Measurements from ENCODE around the gene BCDIN3D. TPM values are rescaled to one million over a fixed set of nuclear protein-coding genes. Genes with fewer than 3 reads are reported as not detected.
"Not testable (repeated sequence)": the region's sequence is repeated elsewhere in the genome, so short reads cannot be mapped to it uniquely, and the experiment has no call there.

BCDIN3D gene
- total and polyA plus RNA-seq, 2 experiments from 2014 or later, result 3.5 to 5.6 TPM

DNA sequence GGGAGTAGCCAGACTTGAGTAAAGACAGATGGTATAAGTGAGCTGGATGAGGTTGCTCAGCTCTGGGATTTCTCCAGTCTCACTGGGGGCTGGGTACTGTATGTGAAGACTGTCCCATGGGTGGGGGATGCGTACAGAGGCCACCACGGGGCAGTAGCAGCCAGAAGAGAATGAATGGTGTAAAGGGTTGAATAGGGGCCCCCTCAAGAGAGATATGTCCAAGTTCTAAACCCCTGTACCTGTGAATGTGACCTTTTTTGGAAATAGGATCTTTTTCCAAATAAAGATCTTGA, 21.8 kb upstream of the BCDIN3D start:
- WGBS (ENCODE audit: low lambda C conversion rate, missing lambda C conversion rate), result 70% methylated on average over 2 of the region's 2 CpGs

DNA sequence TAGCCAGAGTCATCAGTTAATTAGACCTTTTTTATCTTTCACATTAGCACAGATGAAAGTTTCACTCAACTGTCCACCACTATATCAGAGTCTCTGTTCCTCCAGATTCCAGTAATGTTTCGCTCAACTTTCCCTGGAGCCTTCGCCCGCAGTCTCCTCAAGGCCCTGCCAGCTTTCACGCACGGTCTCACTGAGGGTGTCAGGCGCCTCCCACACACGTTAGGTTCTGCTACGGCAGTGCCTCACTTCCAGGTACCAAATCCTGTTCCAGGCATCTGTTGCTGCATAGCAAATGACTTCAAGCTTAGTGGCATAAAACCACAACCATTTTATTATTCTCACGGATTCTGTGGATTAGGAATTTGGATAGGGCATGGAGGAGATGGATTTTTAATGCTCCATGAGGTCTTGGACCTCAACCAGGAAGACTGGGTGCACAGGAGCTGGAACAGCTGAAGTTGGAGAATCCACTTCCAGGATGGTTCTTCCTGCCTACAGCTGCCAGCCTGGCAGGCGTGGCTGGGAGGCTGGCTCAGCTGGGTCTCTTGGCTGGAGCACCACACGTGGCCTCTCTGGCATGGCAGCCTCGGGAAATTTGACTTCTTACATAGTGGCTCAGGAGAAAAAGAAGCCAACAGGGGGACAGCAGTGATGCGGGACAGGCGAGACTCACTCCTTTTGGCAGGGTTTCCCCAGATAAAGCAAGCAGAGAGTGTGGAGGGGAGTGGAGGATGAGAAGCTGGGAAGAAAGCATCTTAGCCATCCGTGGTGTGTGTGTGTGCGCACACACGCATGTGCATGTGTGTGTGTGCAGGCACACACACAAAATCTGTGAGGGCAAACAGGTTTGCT, 21.3 kb upstream of the BCDIN3D start:
- Histone ChIP-seq H3K79me2 (no peaks in the 10 kb centered on the region), H3K9me2 (replicated peaks; ENCODE audit: insufficient read depth) (no peaks in the 10 kb centered on the region), H3K4me1 (ENCODE audit: insufficient read depth) (peaks cover 19% of the 10 kb centered on the region), H3K27ac (no peak overlapping the region), H3K36me3 (replicated peaks; ENCODE audit: insufficient read depth, low read depth) (no peaks in the 10 kb centered on the region), H3K9me3 (ENCODE audit: low read depth) (no peaks in the 10 kb centered on the region), H2AFZ (no peak overlapping the region), H4K20me1 (ENCODE audit: insufficient read depth, poor library complexity, severe bottlenecking) (no peaks in the 10 kb centered on the region), H3K27me3 (no peaks in the 10 kb centered on the region), H3K4me2 (no peak overlapping the region), H3K4me3 (no peak overlapping the region)
- TF ChIP-seq EZH2 (IDR thresholded peaks at IDR 0.05; ENCODE audit: borderline replicate concordance), result no peak
- TF ChIP-seq EZH2phosphoT487 (IDR thresholded peaks at IDR 0.05; ENCODE audit: low read depth, severe bottlenecking, unreplicated experiment), result no peak
- TF ChIP-seq, protein P1, sequence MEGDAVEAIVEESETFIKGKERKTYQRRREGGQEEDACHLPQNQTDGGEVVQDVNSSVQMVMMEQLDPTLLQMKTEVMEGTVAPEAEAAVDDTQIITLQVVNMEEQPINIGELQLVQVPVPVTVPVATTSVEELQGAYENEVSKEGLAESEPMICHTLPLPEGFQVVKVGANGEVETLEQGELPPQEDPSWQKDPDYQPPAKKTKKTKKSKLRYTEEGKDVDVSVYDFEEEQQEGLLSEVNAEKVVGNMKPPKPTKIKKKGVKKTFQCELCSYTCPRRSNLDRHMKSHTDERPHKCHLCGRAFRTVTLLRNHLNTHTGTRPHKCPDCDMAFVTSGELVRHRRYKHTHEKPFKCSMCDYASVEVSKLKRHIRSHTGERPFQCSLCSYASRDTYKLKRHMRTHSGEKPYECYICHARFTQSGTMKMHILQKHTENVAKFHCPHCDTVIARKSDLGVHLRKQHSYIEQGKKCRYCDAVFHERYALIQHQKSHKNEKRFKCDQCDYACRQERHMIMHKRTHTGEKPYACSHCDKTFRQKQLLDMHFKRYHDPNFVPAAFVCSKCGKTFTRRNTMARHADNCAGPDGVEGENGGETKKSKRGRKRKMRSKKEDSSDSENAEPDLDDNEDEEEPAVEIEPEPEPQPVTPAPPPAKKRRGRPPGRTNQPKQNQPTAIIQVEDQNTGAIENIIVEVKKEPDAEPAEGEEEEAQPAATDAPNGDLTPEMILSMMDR (IDR thresholded peaks at IDR 0.05; ENCODE audit: poor library complexity), result no peak
- no peak for DNase-seq (ENCODE audit: low spot score)
- WGBS (ENCODE audit: low lambda C conversion rate, missing lambda C conversion rate), result 83% methylated on average over 17 of the region's 17 CpGs

More for the DNA sequence above, 21.8 kb upstream of the BCDIN3D start:
- no peaks in the 10 kb centered on the region for H4K20me1 ChIP-seq (ENCODE audit: insufficient read depth, poor library complexity, severe bottlenecking)
- H3K79me2 ChIP-seq, result no peaks in the 10 kb centered on the region
- no peaks in the 10 kb centered on the region for H3K36me3 ChIP-seq (replicated peaks; ENCODE audit: insufficient read depth, low read depth)
- peaks cover 24% of the 10 kb centered on the region for H3K4me1 ChIP-seq (ENCODE audit: insufficient read depth)
- H3K27ac ChIP-seq, result no peak overlapping the region
- no peak overlapping the region for H3K4me2 ChIP-seq
- TF ChIP-seq, protein P1 (IDR thresholded peaks at IDR 0.05; ENCODE audit: poor library complexity), result no peak
- no peak for TF ChIP-seq EZH2phosphoT487 (IDR thresholded peaks at IDR 0.05; ENCODE audit: low read depth, severe bottlenecking, unreplicated experiment)
- TF ChIP-seq EZH2 (IDR thresholded peaks at IDR 0.05; ENCODE audit: borderline replicate concordance), result no peak
- no peaks in the 10 kb centered on the region for H3K9me2 ChIP-seq (replicated peaks; ENCODE audit: insufficient read depth)
- DNase-seq (ENCODE audit: low spot score), result no peak
- no peaks in the 10 kb centered on the region for H3K9me3 ChIP-seq (ENCODE audit: low read depth)
- H3K4me3 ChIP-seq, result no peak overlapping the region
- H3K27me3 ChIP-seq, result no peaks in the 10 kb centered on the region
- H2AFZ ChIP-seq, result no peak overlapping the region

DNA sequence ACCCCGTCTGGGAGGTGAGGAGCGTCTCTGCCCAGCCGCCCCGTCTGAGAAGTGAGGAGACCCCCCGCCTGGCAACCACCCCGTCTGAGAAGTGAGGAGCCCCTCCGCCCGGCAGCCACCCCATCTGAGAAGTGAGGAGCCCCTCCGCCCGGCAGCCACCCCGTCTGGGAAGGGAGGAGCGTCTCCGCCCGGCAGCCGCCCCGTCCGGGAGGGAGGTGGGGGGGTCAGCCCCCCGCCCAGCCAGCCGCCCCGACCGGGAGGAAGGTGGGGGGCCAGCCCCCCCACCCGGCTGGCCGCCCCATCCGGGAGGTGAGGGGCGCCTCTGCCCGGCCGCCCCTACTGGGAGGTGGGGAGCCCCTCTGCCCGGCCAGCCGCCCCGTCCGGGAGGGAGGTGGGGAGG, 18.0 kb upstream of the BCDIN3D start:
- not testable (repeated sequence) for H3K9me2 ChIP-seq (replicated peaks; ENCODE audit: insufficient read depth); H4K20me1 ChIP-seq (ENCODE audit: insufficient read depth, poor library complexity, severe bottlenecking); H3K79me2 ChIP-seq; H3K27ac ChIP-seq; H3K27me3 ChIP-seq; H3K4me3 ChIP-seq; H3K9me3 ChIP-seq (ENCODE audit: low read depth); DNase-seq (ENCODE audit: low spot score); H3K4me2 ChIP-seq; H3K4me1 ChIP-seq (ENCODE audit: insufficient read depth); H2AFZ ChIP-seq; H3K36me3 ChIP-seq (replicated peaks; ENCODE audit: insufficient read depth, low read depth)
- WGBS (ENCODE audit: low lambda C conversion rate, missing lambda C conversion rate), result no CpG with 5 or more reads among the region's 31 CpGs

DNA sequence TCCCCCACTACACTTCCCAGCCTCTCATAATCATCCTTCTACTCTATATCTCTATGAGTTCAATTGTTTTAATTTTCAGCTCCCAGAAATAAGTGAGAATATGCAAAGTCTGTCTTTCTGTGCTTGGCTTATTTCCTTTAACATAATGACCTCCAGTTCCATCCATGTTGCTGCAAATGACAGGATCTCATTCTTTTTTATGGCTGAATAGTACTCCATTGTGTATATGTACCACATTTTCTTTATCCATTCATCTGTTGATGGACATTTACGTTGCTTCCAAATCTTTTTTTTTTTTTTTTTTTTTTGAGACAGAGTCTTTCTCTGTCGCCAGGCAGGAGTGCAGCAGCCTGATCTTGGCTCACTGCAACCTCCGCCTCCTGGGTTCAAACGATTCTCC, 13.0 kb upstream of the BCDIN3D start:
- not testable (repeated sequence) for H2AFZ ChIP-seq; H3K4me1 ChIP-seq (ENCODE audit: insufficient read depth); H4K20me1 ChIP-seq (ENCODE audit: insufficient read depth, poor library complexity, severe bottlenecking); H3K27ac ChIP-seq; H3K4me3 ChIP-seq; H3K9me3 ChIP-seq (ENCODE audit: low read depth); H3K9me2 ChIP-seq (replicated peaks; ENCODE audit: insufficient read depth); H3K79me2 ChIP-seq; H3K36me3 ChIP-seq (replicated peaks; ENCODE audit: insufficient read depth, low read depth); H3K4me2 ChIP-seq; DNase-seq (ENCODE audit: low spot score)
- H3K27me3 ChIP-seq, result peaks cover 11% of the 10 kb centered on the region
- WGBS (ENCODE audit: low lambda C conversion rate, missing lambda C conversion rate), result 95% methylated on average over 4 of the region's 4 CpGs

Data from hepatocyte (in vitro differentiated cells).